ENCODE measurements around the gene MARCHF9. TPM values are rescaled to one million over a fixed set of nuclear protein-coding genes. Genes with fewer than 3 reads are reported as not detected.
A peak's percentile ranks its signal among the peaks of the same experiment; 100 is the strongest.
"Not testable (repeated sequence)": the region's sequence is repeated elsewhere in the genome, so short reads cannot be mapped to it uniquely, and the experiment has no call there.

MARCHF9 gene
- total and polyA plus RNA-seq, 4 donors = 4.8 to 29.9 (median 14.0) TPM

DNA sequence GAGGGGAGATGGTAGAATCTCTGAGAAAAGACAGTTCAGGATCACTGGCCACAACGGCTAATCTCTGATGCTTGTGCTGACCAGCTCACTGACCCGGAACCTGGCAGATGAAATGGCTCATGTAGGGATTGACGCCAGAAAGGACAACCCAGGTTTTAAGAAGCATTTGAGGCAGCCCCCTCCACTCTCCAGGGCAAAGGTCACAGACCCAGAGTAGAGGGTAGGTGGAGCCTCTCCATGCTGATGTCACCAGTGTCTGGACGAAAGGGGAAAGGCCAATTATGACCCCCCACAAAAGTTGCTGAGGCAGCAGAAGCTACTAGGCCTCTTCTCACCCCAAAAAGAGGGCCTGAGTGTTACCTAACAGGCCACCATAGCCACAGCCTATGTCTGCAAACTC lies 15.8 kb downstream of the MARCHF9 start:
- no peaks in the 10 kb centered on the region for H3K27me3 ChIP-seq (ENCODE audit: control insufficient read depth in 1 of 2, insufficient read depth in 2 of 2, low read length in 1 of 2)
- no peak for DNase-seq
- WGBS, 2 donors = 71 to 83% methylated on average over 4 of the region's 4 CpGs
- no peaks in the 10 kb centered on the region for H3K9me3 ChIP-seq (ENCODE audit: control insufficient read depth, low read length)
- H3K27ac ChIP-seq (ENCODE audit: low read depth in 1 of 2, low read length in 2 of 2) = peak overlapping the region in 1 of 2 donors; percentile 34
- no peak for ATAC-seq (ENCODE audit: low FRiP score)
- intact Hi-C loops (cut with DNase I) = no loop called here
- H3K36me3 ChIP-seq (ENCODE audit: control insufficient read depth in 1 of 2, insufficient read depth in 2 of 2, low read length in 1 of 2) = no peaks in the 10 kb centered on the region
- H3K4me1 ChIP-seq (ENCODE audit: control insufficient read depth in 1 of 2, insufficient read depth in 2 of 2, low read length in 2 of 2) = no peaks in the 10 kb centered on the region
- H3K4me3 ChIP-seq (ENCODE audit: low read length in 2 of 2) = no peak overlapping the region

DNA sequence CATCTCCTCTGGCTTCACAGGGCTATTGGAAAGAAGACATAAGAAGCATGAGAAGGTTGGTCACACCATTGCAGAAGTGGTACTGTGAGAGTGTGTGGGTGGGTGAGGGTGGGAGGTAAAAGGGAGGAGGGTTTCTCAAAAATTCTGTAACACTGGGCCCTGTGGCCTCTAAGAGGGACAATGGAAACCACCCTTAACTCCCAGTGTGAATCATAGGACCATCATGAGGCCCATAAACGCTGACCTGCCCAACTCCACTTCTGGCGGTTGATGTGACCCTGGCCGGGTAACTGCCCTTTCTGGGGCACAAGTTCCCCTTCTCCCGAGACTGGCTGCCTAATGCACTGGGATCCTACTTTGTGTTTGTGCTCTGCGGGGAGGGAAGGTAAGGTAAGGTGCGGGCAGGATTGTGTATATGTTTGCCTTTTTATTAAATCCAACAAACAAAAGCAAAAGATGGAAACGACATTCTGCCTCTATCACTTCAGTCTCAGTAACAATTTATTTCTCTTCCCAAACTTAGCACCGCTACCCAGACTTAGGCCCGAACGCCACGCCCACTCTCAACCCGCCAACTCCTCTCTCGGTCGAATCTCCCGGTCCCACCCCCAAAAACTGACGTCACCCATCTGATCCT lies 16.5 kb downstream of the MARCHF9 start:
- H3K36me3 ChIP-seq (ENCODE audit: control insufficient read depth in 1 of 2, insufficient read depth in 2 of 2, low read length in 1 of 2) = no peaks in the 10 kb centered on the region
- 2 to 4% methylated on average over 16 of the region's 16 CpGs for WGBS, 2 donors
- H3K9me3 ChIP-seq (ENCODE audit: control insufficient read depth, low read length) = no peaks in the 10 kb centered on the region
- H3K27ac ChIP-seq (ENCODE audit: low read depth in 1 of 2, low read length in 2 of 2) = peak overlapping the region in 1 of 2 donors; percentile 53
- H3K4me1 ChIP-seq (ENCODE audit: control insufficient read depth in 1 of 2, insufficient read depth in 2 of 2, low read length in 2 of 2) = no peaks in the 10 kb centered on the region
- ATAC-seq (ENCODE audit: low FRiP score) = peak; percentile 85
- no peaks in the 10 kb centered on the region for H3K27me3 ChIP-seq (ENCODE audit: control insufficient read depth in 1 of 2, insufficient read depth in 2 of 2, low read length in 1 of 2)
- peak overlapping the region; percentile 19 to 82 for H3K4me3 ChIP-seq (ENCODE audit: low read length in 2 of 2)
- intact Hi-C loops (cut with DNase I) = no loop called here
- peak; percentile 94 to 95 for DNase-seq

DNA sequence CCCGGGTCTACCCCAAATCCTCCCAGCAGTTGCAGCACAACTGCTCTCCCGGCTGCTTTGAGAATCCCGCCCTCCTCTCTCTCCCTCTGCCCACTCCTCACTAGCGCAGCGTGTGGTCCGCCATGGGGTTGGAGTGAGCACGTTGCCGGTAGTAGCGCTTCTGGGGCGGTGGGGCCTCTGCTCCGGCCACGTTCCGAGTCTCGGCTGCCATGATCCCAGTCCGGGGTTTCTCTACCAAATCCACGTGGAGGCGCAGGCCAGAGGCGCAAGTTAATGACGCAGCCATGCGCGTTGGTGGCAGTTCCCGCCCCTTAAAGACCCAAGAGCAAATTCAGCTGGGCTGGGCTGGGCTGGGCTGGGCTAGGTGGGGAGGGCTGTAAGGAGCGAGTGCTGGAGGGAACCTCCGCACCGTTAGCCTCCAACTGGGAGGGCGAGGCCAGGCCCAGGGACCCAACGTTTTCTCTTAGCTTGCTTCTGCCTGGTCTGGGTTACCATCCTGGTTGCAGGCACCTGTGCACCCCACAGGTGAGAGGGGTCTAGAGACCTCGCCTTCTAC lies 17.0 kb downstream of the MARCHF9 start, which contains the start of gene METTL1:
METTL1 (minus strand) TSS at position 233 of the 556 bp plus-strand sequence; CDS start at position 211, 22 bp downstream.
- WGBS, 2 donors = 0 to 1% methylated on average over 28 of the region's 28 CpGs
- H3K4me1 ChIP-seq (ENCODE audit: control insufficient read depth in 1 of 2, insufficient read depth in 2 of 2, low read length in 2 of 2) = no peaks in the 10 kb centered on the region
- H3K9me3 ChIP-seq (ENCODE audit: control insufficient read depth, low read length) = no peaks in the 10 kb centered on the region
- no peaks in the 10 kb centered on the region for H3K36me3 ChIP-seq (ENCODE audit: control insufficient read depth in 1 of 2, insufficient read depth in 2 of 2, low read length in 1 of 2)
- no peaks in the 10 kb centered on the region for H3K27me3 ChIP-seq (ENCODE audit: control insufficient read depth in 1 of 2, insufficient read depth in 2 of 2, low read length in 1 of 2)
- H3K27ac ChIP-seq (ENCODE audit: low read depth in 1 of 2, low read length in 2 of 2) = peak within 1 kb of the TSS in 1 of 2 donors; percentile 75
- peak within 1 kb of the TSS; percentile 44 to 82 for H3K4me3 ChIP-seq (ENCODE audit: low read length in 2 of 2)
- ATAC-seq (ENCODE audit: low FRiP score) (peak; percentile 97), DNase-seq (peak; percentile 97 to 98)
- intact Hi-C loops (cut with DNase I) = no loop called here

DNA sequence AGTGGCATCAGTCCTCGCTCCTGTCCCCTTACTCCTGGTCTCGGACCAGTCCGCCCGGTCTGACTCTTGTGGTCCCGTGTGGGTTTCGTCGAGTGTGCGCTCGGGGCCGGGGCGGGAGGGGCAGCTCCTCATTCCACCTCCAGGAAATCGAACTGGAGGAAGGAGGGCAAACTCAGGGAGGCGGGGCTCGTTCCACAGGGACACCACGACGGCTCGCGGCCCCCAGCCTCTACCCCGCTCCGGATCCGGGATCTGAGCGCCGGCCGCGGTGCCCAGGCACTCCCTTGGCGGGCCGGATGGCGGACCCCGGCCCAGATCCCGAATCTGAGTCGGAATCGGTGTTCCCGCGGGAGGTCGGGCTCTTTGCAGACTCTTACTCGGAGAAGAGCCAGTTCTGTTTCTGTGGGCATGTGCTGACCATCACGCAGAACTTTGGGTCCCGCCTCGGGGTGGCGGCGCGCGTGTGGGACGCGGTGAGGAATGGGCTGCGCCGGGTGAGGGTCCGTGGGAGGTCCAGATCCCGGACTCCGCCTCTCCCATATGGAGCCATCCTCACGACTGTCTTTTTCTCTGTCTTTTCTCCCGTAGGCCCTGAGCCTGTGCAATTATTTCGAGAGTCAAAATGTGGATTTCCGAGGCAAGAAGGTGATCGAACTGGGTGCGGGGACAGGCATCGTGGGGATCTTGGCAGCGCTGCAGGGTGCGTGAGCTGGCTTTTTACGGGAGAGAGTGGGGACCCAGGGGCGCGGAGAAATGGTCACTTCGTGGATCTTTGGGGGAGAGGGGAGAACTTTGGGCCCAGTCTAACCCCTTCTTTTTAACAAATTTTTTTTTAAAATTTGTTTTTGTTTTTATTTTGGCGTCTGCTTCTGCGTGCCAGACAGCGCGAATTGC lies 17.8 kb downstream of the MARCHF9 start, which contains the start of gene EEF1AKMT3:
EEF1AKMT3 (plus strand) TSS at position 186 of the 894 bp plus-strand sequence; CDS start at position 297, 111 bp downstream.
- Histone ChIP-seq H3K27ac (ENCODE audit: low read depth in 1 of 2, low read length in 2 of 2) (peak within 1 kb of the TSS in 1 of 2 donors; percentile 75), H3K27me3 (ENCODE audit: control insufficient read depth in 1 of 2, insufficient read depth in 2 of 2, low read length in 1 of 2) (no peaks in the 10 kb centered on the region), H3K4me1 (ENCODE audit: control insufficient read depth in 1 of 2, insufficient read depth in 2 of 2, low read length in 2 of 2) (no peaks in the 10 kb centered on the region), H3K36me3 (ENCODE audit: control insufficient read depth in 1 of 2, insufficient read depth in 2 of 2, low read length in 1 of 2) (no peaks in the 10 kb centered on the region), H3K4me3 (ENCODE audit: low read length in 2 of 2) (peak within 1 kb of the TSS; percentile 44 to 82), H3K9me3 (ENCODE audit: control insufficient read depth, low read length) (no peaks in the 10 kb centered on the region)
- ATAC-seq (ENCODE audit: low FRiP score) (peak; percentile 85), DNase-seq (peak; percentile 82 to 90)
- 1% methylated on average over 65 to 67 of the region's 67 CpGs for WGBS, 2 donors
- intact Hi-C loops (cut with DNase I) = no loop called here

DNA sequence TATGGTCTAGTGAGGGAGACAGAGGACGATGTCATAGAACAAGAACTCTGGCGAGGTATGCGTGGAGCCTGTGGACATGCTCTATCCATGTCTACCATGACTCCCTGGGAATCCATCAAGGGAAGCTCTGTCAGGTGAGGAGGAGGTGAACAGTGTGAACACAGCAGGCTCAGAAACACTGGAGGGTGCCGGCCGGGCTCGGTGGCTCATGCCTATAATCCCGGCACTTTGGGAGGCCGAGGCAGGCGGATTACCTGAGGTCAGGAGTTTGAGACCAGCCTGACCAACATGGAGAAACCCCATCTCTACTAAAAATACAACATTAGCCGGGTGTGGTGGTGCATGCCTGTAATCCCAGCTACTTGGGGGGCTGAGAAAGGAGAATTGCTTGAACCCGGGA lies 19.7 kb downstream of the MARCHF9 start:
- intact Hi-C loops (cut with DNase I); DNase-seq: not testable (repeated sequence)
- WGBS, 2 donors = 90 to 92% methylated on average over 11 of the region's 11 CpGs

DNA sequence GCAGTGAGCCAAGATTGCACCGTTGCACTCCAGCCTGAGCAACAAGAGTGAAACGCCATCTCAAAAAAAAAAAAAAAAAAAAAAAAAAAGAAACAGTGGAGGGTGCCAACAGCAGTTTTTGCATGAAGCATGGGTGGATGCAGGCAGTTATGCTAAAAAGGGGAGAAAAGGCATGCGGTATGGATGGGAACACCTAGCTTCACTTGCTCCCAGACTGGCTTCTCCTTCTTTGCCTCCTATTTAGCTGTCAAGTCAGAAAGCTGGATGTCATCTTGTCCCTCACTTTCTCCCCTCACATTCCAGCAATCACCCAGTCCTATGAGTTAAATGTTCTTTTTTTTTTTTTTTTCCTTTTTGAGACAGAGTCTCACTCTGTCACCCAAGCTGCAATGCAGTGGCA lies 20.1 kb downstream of the MARCHF9 start:
- ATAC-seq (ENCODE audit: low FRiP score) (no peak), DNase-seq (no peak)
- WGBS, 2 donors = 66 to 69% methylated on average over 2 to 3 of the region's 3 CpGs
- H3K36me3 ChIP-seq (ENCODE audit: control insufficient read depth in 1 of 2, insufficient read depth in 2 of 2, low read length in 1 of 2) = no peaks in the 10 kb centered on the region
- no peaks in the 10 kb centered on the region for H3K27me3 ChIP-seq (ENCODE audit: control insufficient read depth in 1 of 2, insufficient read depth in 2 of 2, low read length in 1 of 2)
- H3K27ac ChIP-seq (ENCODE audit: low read depth in 1 of 2, low read length in 2 of 2) = no peak overlapping the region
- intact Hi-C loops (cut with DNase I) = no loop called here
- no peak overlapping the region for H3K4me3 ChIP-seq (ENCODE audit: low read length in 2 of 2)
- no peaks in the 10 kb centered on the region for H3K9me3 ChIP-seq (ENCODE audit: control insufficient read depth, low read length)
- H3K4me1 ChIP-seq (ENCODE audit: control insufficient read depth in 1 of 2, insufficient read depth in 2 of 2, low read length in 2 of 2) = no peaks in the 10 kb centered on the region

More for the DNA sequence above, 19.7 kb downstream of the MARCHF9 start:
- H3K4me3 ChIP-seq (ENCODE audit: low read length in 2 of 2); H3K27me3 ChIP-seq (ENCODE audit: control insufficient read depth in 1 of 2, insufficient read depth in 2 of 2, low read length in 1 of 2); H3K4me1 ChIP-seq (ENCODE audit: control insufficient read depth in 1 of 2, insufficient read depth in 2 of 2, low read length in 2 of 2); H3K36me3 ChIP-seq (ENCODE audit: control insufficient read depth in 1 of 2, insufficient read depth in 2 of 2, low read length in 1 of 2); ATAC-seq (ENCODE audit: low FRiP score); H3K9me3 ChIP-seq (ENCODE audit: control insufficient read depth, low read length); H3K27ac ChIP-seq (ENCODE audit: low read depth in 1 of 2, low read length in 2 of 2): not testable (repeated sequence)

DNA sequence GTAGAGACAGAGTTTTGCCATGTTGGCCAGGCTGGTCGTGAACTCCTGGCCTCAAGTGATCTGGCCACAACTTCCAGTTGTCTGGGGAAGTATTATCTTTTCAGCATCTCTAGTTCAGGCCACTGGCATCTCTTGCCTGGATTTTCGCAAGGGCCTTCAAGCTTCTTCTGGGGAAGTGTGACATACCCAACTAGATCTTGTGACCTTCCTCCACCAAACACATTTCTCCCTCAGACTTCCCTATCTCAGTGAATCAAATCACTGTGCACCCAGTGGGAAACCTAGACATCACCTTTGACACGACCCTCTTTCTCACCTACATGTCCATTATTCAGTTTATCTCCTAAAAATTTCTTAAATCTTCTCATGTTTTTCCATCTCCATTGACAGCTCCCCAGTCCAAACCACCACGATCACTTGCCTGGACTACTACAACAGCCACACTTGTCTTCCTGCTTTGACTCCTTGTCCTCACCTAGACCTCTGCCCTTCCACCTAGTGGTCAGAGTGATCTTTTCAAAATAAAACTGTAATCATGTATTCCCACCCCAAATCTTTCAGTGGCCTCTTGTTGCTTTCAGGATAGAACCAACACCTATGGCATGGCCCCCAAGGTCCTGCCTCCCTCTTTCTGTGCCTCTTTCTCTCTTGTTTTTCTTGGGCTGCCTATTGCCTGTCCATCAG lies 20.8 kb downstream of the MARCHF9 start:
- Histone ChIP-seq H3K36me3 (ENCODE audit: control insufficient read depth in 1 of 2, insufficient read depth in 2 of 2, low read length in 1 of 2) (no peaks in the 10 kb centered on the region), H3K9me3 (ENCODE audit: control insufficient read depth, low read length) (no peaks in the 10 kb centered on the region), H3K27ac (ENCODE audit: low read depth in 1 of 2, low read length in 2 of 2) (no peak overlapping the region), H3K27me3 (ENCODE audit: control insufficient read depth in 1 of 2, insufficient read depth in 2 of 2, low read length in 1 of 2) (no peaks in the 10 kb centered on the region), H3K4me1 (ENCODE audit: control insufficient read depth in 1 of 2, insufficient read depth in 2 of 2, low read length in 2 of 2) (no peaks in the 10 kb centered on the region), H3K4me3 (ENCODE audit: low read length in 2 of 2) (no peak overlapping the region)
- intact Hi-C loops (cut with DNase I) = no loop called here
- ATAC-seq (ENCODE audit: low FRiP score) = no peak
- 78 to 81% methylated on average over 4 of the region's 4 CpGs for WGBS, 2 donors
- no peak for DNase-seq

DNA sequence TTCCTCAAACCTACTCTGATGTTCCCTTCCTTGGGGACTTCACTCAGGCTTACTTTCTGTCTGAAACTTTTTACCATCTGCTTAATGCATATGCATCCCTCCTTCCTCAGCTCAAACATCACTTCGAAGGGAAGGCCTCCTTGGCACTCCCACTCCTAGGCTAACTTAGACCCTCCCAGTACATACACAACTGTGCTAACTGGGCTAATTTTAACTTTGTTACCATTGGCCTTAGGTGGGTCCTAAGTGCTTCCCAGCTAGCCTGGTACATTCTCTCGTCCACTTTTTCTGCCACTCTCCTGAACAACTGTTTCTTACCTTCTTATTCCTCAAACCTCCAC lies 21.3 kb downstream of the MARCHF9 start:
- DNase-seq (no peak), ATAC-seq (ENCODE audit: low FRiP score) (no peak)
- no peak overlapping the region for H3K27ac ChIP-seq (ENCODE audit: low read depth in 1 of 2, low read length in 2 of 2)
- no peaks in the 10 kb centered on the region for H3K4me1 ChIP-seq (ENCODE audit: control insufficient read depth in 1 of 2, insufficient read depth in 2 of 2, low read length in 2 of 2)
- 59 to 69% methylated on average over 2 of the region's 2 CpGs for WGBS, 2 donors
- no peak overlapping the region for H3K4me3 ChIP-seq (ENCODE audit: low read length in 2 of 2)
- H3K36me3 ChIP-seq (ENCODE audit: control insufficient read depth in 1 of 2, insufficient read depth in 2 of 2, low read length in 1 of 2) = no peaks in the 10 kb centered on the region
- H3K27me3 ChIP-seq (ENCODE audit: control insufficient read depth in 1 of 2, insufficient read depth in 2 of 2, low read length in 1 of 2) = no peaks in the 10 kb centered on the region
- intact Hi-C loops (cut with DNase I) = no loop called here
- no peaks in the 10 kb centered on the region for H3K9me3 ChIP-seq (ENCODE audit: control insufficient read depth, low read length)

Data from aorta (tissue), 5 donors.